Peyer's patch (tissue), 4 donors: ENCODE measurements around the gene SWAP70.

ENCODE experiments used
- POLR2A ChIP-seq, 2 donors: fragments of 450-650 bp; IDR thresholded peaks; one replicate each; pipeline ENCODE4 v1.5.1; 2017; ENCODE audit warnings: antibody characterized with exemption in 2 of 2, mild to moderate bottlenecking in 2 of 2, moderate library complexity in 2 of 2
- TF ChIP-seq, protein P1 (sequence below), 6 experiments: fragments of 450-650 bp in 4 of 6; fragments of 200-600 bp in 2 of 6; sonication (generic) in 1 of 6; IDR thresholded peaks; one replicate each; pipeline ENCODE4 v1.5.1; 2017 to 2019; ENCODE audit warnings: antibody characterized with exemption in 6 of 6, mild to moderate bottlenecking in 3 of 6, moderate library complexity in 1 of 6

DNA sequence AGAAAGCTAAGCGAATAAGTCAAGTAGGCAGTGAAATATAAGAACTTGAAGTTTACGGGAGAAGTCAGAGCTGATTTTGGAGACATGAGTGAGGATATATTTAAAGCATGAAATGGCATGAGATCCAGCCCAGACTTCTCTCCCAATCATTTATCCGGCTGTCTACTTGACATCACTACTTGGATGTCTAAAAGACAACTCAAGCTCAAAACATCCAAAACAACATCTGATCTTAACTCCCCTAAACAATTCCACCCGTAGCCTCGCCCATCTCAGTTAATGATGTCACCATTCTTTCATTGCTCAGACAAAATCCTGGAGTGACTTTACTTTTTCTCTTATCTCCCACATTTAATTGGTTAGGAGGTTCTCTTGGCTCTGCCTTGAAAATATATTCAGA is 45.9 kb upstream of the SWAP70 start:
- TF ChIP-seq POLR2A (IDR thresholded peaks at IDR 0.05) = no peak
- TF ChIP-seq, protein P1, sequence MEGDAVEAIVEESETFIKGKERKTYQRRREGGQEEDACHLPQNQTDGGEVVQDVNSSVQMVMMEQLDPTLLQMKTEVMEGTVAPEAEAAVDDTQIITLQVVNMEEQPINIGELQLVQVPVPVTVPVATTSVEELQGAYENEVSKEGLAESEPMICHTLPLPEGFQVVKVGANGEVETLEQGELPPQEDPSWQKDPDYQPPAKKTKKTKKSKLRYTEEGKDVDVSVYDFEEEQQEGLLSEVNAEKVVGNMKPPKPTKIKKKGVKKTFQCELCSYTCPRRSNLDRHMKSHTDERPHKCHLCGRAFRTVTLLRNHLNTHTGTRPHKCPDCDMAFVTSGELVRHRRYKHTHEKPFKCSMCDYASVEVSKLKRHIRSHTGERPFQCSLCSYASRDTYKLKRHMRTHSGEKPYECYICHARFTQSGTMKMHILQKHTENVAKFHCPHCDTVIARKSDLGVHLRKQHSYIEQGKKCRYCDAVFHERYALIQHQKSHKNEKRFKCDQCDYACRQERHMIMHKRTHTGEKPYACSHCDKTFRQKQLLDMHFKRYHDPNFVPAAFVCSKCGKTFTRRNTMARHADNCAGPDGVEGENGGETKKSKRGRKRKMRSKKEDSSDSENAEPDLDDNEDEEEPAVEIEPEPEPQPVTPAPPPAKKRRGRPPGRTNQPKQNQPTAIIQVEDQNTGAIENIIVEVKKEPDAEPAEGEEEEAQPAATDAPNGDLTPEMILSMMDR (IDR thresholded peaks at IDR 0.05) = no peak
